ENCODE results near the gene EPRS1. TPM values are rescaled to one million over a fixed set of nuclear protein-coding genes. Genes with fewer than 3 reads are reported as not detected.

Gene EPRS1
- total and polyA plus RNA-seq, 4 donors = 20.4 to 59.3 (median 39.2) TPM

- Histone ChIP-seq H3K9me3 (ENCODE audit: control insufficient read depth in 4 of 4, low read length in 3 of 4) (no peaks in the 10 kb centered on the region), H3K4me1 (ENCODE audit: control insufficient read depth in 4 of 4, insufficient read depth in 4 of 4, low read length in 3 of 4) (peaks cover 7 to 17% (median 11%) of the 10 kb centered on the region in 4 donors), H3K27ac (ENCODE audit: low read depth in 1 of 2, low read length in 2 of 2) (no peak overlapping the region), H3K36me3 (ENCODE audit: control insufficient read depth in 4 of 4, insufficient read depth in 3 of 4, low read depth in 1 of 4, low read length in 3 of 4) (peaks cover 0 to 4% (median 2%) of the 10 kb centered on the region in 4 donors), H3K27me3 (ENCODE audit: control insufficient read depth in 4 of 4, insufficient read depth in 4 of 4, low read length in 3 of 4) (no peaks in the 10 kb centered on the region), H3K4me3 (ENCODE audit: low read depth in 1 of 3, low read length in 3 of 3) (peak overlapping the region; percentile 24 to 97 (median 86)), H3K9ac (ENCODE audit: low read depth in 1 of 2, low read length in 2 of 2) (no peak overlapping the region)
- 82% methylated on average over 4 of the region's 4 CpGs for WGBS
- no peak for TF ChIP-seq YY1 (IDR thresholded peaks at IDR 0.05)
- DNase-seq (ENCODE audit: low spot score) = no peak
Measured at GRCh38 chr1:220044678-220045355, 1.5 kb downstream of the EPRS1 start.

DNA sequence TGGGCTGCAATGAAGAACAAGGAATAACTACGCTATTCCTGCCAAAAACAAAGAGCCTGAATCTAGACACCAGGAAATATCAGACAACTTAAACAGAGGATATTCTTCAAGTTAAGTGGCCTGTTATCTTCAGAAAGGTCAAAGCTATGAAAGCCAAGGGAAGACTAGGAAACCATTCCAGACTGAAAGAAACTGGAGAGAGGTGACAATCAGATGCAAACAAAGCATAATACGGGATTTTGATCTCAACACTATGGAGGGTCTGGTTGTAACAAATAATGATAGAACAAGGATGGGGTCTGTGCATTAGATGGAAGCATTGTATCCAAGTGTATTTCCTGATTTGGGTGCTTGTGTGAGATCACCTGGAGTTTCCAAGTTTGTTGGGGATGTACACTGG, 2.7 kb downstream of the EPRS1 start:
- Histone ChIP-seq H3K27ac (ENCODE audit: low read depth in 1 of 2, low read length in 2 of 2) (no peak overlapping the region), H3K4me1 (ENCODE audit: control insufficient read depth in 4 of 4, insufficient read depth in 4 of 4, low read length in 3 of 4) (peaks cover 7 to 17% (median 11%) of the 10 kb centered on the region in 4 donors), H3K36me3 (ENCODE audit: control insufficient read depth in 4 of 4, insufficient read depth in 3 of 4, low read depth in 1 of 4, low read length in 3 of 4) (peaks cover 2 to 11% (median 8%) of the 10 kb centered on the region in 4 donors), H3K9ac (ENCODE audit: low read depth in 1 of 2, low read length in 2 of 2) (no peak overlapping the region), H3K4me3 (ENCODE audit: low read depth in 1 of 3, low read length in 3 of 3) (no peak overlapping the region), H3K9me3 (ENCODE audit: control insufficient read depth in 4 of 4, low read length in 3 of 4) (no peaks in the 10 kb centered on the region), H3K27me3 (ENCODE audit: control insufficient read depth in 4 of 4, insufficient read depth in 4 of 4, low read length in 3 of 4) (no peaks in the 10 kb centered on the region)
- 81% methylated on average over 2 of the region's 2 CpGs for WGBS
- TF ChIP-seq, protein P1, sequence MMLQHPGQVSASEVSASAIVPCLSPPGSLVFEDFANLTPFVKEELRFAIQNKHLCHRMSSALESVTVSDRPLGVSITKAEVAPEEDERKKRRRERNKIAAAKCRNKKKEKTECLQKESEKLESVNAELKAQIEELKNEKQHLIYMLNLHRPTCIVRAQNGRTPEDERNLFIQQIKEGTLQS (IDR thresholded peaks at IDR 0.05) = no peak
- TF ChIP-seq HNF4G (IDR thresholded peaks at IDR 0.05) (no peak), EGR1 (IDR thresholded peaks at IDR 0.05; ENCODE audit: low read depth in 2 of 2) (no peak), FOXA2 (IDR thresholded peaks at IDR 0.05) (no peak), FOXA1 (IDR thresholded peaks at IDR 0.05) (no peak), NR2F2 (IDR thresholded peaks at IDR 0.05) (no peak), RXRA (IDR thresholded peaks at IDR 0.05) (no peak), SP1 (IDR thresholded peaks at IDR 0.05) (no peak), JUND (IDR thresholded peaks at IDR 0.05) (no peak), RAD21 (IDR thresholded peaks at IDR 0.05) (no peak), GABPA (IDR thresholded peaks at IDR 0.05 in 1 of 2, conservative IDR thresholded peaks at IDR 0.05 in 1 of 2) (no peak), TAF1 (conservative IDR thresholded peaks at IDR 0.05) (no peak)
- TF ChIP-seq, protein P2, sequence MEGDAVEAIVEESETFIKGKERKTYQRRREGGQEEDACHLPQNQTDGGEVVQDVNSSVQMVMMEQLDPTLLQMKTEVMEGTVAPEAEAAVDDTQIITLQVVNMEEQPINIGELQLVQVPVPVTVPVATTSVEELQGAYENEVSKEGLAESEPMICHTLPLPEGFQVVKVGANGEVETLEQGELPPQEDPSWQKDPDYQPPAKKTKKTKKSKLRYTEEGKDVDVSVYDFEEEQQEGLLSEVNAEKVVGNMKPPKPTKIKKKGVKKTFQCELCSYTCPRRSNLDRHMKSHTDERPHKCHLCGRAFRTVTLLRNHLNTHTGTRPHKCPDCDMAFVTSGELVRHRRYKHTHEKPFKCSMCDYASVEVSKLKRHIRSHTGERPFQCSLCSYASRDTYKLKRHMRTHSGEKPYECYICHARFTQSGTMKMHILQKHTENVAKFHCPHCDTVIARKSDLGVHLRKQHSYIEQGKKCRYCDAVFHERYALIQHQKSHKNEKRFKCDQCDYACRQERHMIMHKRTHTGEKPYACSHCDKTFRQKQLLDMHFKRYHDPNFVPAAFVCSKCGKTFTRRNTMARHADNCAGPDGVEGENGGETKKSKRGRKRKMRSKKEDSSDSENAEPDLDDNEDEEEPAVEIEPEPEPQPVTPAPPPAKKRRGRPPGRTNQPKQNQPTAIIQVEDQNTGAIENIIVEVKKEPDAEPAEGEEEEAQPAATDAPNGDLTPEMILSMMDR (IDR thresholded peaks at IDR 0.05; ENCODE audit: low read depth, low read length, missing input control) = no peak
- no peak for DNase-seq (ENCODE audit: low spot score)

DNA sequence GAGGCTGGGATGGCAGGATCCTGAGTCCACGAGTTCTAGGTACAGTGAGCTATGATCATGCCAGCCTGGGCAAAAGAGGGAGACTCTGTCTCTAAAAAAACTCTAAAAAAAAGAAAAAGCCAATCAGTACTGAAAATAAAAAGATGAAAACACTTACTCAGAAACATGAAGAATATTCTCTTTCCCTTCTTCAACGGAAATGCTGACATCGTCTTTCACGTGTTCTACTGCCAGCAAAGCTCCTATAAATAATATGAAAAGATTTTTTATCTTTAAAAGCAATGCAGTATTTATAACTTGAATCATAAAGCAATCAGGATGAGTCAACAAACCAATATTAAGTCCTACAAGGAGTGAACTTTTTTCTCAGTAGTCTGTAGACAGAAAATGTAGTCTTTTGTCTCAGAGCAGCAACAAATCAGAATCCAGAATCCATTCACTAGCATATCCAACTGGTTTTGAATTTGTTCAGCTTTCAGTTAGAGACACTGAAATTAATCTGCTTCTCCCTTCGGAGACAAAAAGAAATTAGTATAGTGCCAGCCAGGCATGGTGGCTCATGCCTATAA, 6.2 kb downstream of the EPRS1 start:
- Histone ChIP-seq H3K27ac (ENCODE audit: low read depth in 1 of 2, low read length in 2 of 2) (no peak overlapping the region), H3K4me3 (ENCODE audit: low read depth in 1 of 3, low read length in 3 of 3) (no peak overlapping the region), H3K4me1 (ENCODE audit: control insufficient read depth in 4 of 4, insufficient read depth in 4 of 4, low read length in 3 of 4) (peaks cover 5 to 11% (median 8%) of the 10 kb centered on the region in 4 donors), H3K36me3 (ENCODE audit: control insufficient read depth in 4 of 4, insufficient read depth in 3 of 4, low read depth in 1 of 4, low read length in 3 of 4) (peaks cover 2 to 12% (median 9%) of the 10 kb centered on the region in 4 donors), H3K27me3 (ENCODE audit: control insufficient read depth in 4 of 4, insufficient read depth in 4 of 4, low read length in 3 of 4) (no peaks in the 10 kb centered on the region), H3K9me3 (ENCODE audit: control insufficient read depth in 4 of 4, low read length in 3 of 4) (no peaks in the 10 kb centered on the region), H3K9ac (ENCODE audit: low read depth in 1 of 2, low read length in 2 of 2) (no peak overlapping the region)
- no peak for DNase-seq (ENCODE audit: low spot score)
- 92% methylated on average over 5 of the region's 5 CpGs for WGBS
- TF ChIP-seq GABPA (IDR thresholded peaks at IDR 0.05 in 1 of 2, conservative IDR thresholded peaks at IDR 0.05 in 1 of 2) (no peak), EGR1 (IDR thresholded peaks at IDR 0.05; ENCODE audit: low read depth in 2 of 2) (no peak)

Data from liver (tissue), 9 donors.